Measurements from ENCODE around the gene RRBP1. TPM values are rescaled to one million over a fixed set of nuclear protein-coding genes. Genes with fewer than 3 reads are reported as not detected.

RRBP1 gene
- total RNA-seq, 2 donors from 2014 or later: 113 to 134 TPM

DNA sequence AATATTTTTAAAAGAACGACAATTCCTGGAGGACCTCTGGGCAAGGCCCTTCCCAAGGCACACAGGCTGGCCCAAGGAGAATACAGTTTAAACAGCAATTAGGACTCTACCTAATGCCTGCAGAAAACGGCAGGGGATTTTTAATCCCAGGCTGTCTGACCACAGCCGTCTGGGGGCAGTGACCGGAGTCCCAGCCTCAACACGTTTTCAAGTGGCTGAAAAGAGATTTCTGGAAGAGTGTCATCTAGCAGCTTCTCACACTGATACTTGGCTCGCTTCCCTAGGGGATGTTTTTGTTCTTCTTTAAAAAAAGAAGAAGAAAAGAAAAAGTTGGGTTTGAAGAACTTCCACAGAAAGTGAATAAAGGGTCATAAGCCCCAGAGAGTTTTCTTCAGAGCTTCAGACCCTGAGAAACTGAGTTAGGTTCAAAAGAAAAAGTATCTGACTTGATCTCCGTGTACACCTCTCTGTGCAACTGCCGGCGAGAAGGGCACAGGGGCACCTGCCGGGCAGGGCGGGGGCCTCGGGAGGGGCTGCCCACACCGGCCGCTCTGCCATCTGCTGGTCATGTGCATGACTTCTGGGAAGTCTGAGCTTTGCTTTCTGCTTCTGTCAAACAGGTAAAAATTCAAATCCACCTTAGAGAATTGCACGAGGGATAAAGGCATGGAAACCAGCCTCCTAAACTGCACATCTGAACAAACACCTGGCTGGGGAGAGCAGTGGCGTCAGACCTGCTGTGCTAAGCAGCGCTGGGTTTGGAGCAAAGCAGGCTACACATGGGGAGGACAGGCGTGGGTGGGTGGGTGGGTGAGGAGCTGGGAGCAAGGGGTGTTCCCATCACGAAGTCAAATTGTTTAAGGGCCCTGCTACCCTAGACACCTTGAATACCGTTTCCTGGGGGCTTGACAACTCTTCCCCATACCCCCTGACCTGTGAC is 33.0 kb downstream of the RRBP1 start:
- Mint-ChIP-seq H3K27me3 (no peaks in the 10 kb centered on the region), H3K9me3 (no peaks in the 10 kb centered on the region), H3K27ac (peak overlapping the region in 1 of 2 donors; percentile 83), H3K4me3 (peak overlapping the region; percentile 68), H3K4me1 (ENCODE audit: low read depth in 2 of 2) (peaks cover 19 to 20% of the 10 kb centered on the region in 2 donors), H3K36me3 (no peaks in the 10 kb centered on the region)
- no peak for DNase-seq (ENCODE audit: low spot score)
- ATAC-seq: no peak

DNA sequence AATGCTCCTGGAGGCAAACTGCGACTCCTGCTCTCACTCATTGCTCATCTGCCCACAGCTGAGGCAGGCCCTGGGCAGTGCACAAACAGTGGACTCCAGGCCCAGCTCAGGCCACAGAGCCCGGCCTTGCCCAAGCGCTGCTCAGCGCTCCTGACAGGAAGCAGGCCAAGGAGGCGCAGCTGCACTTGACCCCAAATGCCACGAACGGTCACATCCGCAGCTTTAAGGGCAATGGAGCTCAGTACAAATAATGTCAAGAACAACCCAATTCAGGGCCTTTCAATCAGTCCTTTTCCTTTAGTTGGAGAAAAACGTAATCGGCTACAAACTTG is 33.8 kb downstream of the RRBP1 start:
- Mint-ChIP-seq H3K27me3 (no peaks in the 10 kb centered on the region), H3K4me3 (peak overlapping the region; percentile 68), H3K36me3 (no peaks in the 10 kb centered on the region), H3K4me1 (ENCODE audit: low read depth in 2 of 2) (peaks cover 18 to 19% of the 10 kb centered on the region in 2 donors), H3K27ac (peak overlapping the region in 1 of 2 donors; percentile 83), H3K9me3 (no peaks in the 10 kb centered on the region)
- DNase-seq (ENCODE audit: low spot score) (no peak), ATAC-seq (peak; percentile 52 to 74)

DNA sequence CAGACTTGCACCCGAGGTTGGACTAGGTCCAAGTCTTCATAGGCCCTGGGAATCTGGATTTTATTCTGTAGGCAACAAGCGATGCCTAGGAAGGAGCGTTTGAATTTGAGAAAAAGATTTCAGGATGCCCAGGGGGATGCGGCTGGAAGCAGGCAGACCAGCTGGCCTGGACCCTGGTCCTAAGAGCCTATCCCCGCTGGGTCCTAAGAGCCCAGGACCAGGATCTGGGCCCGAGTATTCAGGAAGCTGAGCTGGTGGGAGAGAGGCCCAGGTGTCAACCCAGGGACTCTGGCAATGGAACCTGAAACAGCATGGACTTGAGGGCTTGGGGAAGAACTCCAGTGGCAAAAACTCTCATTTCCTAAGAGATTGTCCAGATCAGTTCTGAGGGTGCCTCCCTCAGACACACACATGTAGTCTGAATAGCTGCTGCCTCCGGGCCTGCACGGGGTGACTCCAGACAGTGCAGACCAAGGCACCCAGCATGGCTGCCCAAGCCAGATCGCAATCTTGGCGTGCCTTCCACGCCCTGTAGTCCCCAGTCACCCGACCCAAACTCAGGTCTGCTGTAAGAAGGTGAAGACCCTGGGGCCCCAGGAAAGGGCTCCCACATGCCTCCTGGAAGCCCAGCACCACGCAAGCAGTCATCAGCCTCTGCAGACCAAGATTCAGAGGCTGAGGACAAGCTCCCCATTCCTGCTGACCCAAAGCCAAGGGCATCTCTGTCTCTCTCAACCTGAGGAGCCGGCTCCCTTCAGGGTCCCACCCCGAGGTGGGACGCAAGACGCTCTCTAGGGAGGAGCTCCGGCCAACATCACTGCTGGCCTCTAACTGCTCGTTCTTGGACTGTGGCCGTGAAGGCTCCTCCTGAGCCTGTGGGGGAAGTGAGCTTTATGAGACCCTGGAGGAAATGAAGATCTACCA is 34.4 kb downstream of the RRBP1 start:
- ATAC-seq (no peak), DNase-seq (ENCODE audit: low spot score) (no peak)
- no peaks in the 10 kb centered on the region for H3K27me3 Mint-ChIP-seq
- H3K27ac Mint-ChIP-seq: peak overlapping the region in 1 of 2 donors; percentile 83
- H3K9me3 Mint-ChIP-seq: no peaks in the 10 kb centered on the region
- no peaks in the 10 kb centered on the region for H3K36me3 Mint-ChIP-seq
- peak overlapping the region; percentile 68 for H3K4me3 Mint-ChIP-seq
- peaks cover 18 to 19% of the 10 kb centered on the region in 2 donors for H3K4me1 Mint-ChIP-seq (ENCODE audit: low read depth in 2 of 2)

DNA sequence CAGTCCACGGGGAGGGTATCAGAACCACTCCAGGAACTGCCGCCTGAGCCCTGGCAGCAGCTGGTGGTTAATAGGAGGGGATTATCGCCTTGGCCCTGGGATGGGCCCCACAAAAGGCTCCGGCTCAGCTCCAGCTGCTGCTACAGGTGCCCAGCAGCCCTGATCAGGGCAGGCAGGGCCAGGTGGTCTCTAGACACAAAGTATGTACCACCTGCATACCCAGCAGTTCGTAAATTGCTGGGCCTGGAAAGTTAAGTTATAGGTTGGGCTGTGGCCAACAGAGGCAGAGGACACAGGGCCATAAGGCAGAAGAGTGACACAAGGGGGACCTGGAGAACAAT is 35.1 kb downstream of the RRBP1 start:
- Mint-ChIP-seq H3K4me1 (ENCODE audit: low read depth in 2 of 2) (peaks cover 18 to 19% of the 10 kb centered on the region in 2 donors), H3K27ac (peak overlapping the region in 1 of 2 donors; percentile 23), H3K36me3 (no peaks in the 10 kb centered on the region)

DNA sequence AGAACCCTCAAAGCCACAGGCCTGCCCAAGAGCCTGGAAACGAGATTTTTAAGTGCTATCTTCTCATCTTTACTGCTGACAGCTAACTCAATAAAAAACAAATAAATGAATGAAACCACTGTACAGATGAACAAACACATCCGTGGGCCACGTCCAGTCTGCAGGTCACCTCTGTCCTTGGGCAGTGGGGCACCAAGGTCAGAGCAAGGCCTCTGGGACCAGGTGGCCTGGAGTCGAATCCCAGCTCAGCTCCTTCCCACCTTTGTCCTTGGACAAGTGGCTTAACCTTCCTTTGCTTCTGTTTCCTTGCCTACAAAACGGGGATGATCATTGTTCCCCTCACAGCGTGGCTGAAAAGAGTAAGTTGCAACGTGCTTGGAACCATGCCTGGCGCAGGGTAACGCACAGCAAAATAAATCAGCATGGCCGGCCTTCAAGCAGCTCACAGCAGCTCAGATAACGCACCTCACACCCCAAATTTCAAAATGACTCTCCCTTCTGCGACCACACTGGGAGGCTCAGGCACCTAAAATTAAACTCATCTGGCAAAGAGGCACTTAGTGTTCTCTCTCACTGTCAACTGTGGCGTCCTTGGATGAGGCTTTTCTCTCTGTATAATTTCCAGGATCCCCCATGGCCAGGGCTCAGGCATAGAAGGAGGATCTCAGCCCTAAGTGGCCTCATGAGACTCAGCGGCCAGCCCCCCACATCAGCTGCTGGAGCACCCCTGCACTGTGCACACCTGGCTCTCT is 35.7 kb downstream of the RRBP1 start:
- H3K36me3 Mint-ChIP-seq: no peaks in the 10 kb centered on the region
- DNase-seq (ENCODE audit: low spot score) (no peak), ATAC-seq (peak in 1 of 2 donors; percentile 45)
- H3K27ac Mint-ChIP-seq: peak overlapping the region in 1 of 2 donors; percentile 23
- H3K4me3 Mint-ChIP-seq: no peak overlapping the region
- H3K9me3 Mint-ChIP-seq: no peaks in the 10 kb centered on the region
- H3K27me3 Mint-ChIP-seq: no peaks in the 10 kb centered on the region
- H3K4me1 Mint-ChIP-seq (ENCODE audit: low read depth in 2 of 2): peaks cover 18 to 19% of the 10 kb centered on the region in 2 donors

More for the DNA sequence above, 35.1 kb downstream of the RRBP1 start:
- Mint-ChIP-seq H3K27me3 (no peaks in the 10 kb centered on the region), H3K4me3 (peak overlapping the region; percentile 22), H3K9me3 (no peaks in the 10 kb centered on the region)
- DNase-seq (ENCODE audit: low spot score) (no peak), ATAC-seq (no peak)

DNA sequence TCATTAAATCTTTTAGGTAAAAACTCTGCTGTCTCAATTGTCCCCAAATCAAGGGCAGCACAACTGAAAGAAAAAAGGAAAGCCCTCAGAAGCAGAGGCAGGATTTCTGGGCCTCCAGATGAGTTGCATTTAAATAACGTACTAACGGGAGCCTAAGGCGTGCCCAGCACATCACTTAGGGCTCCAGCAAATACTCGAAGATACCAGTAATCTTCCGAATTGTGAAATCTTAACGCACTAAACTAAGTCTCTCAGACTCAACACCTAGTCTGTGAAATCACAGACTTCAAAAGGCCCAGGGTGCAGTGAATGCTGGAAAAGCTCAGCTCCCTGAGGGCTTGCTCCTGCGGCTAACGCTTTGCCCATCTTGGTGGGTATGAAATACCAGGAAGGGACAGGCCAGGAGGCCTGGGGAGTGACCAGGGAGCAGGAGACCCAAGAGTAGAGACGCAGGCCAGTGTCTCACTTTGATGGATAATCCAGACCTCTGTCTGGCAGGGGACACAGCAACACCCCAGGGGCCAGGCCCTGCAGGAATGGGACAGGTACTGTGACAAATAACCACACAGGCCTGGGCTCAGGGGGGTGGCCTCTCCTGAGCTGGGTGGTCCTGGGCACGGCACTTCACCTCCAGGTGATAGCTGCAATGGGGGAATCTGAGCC is 36.4 kb downstream of the RRBP1 start:
- H3K4me1 Mint-ChIP-seq (ENCODE audit: low read depth in 2 of 2): peaks cover 14 to 15% of the 10 kb centered on the region in 2 donors
- H3K4me3 Mint-ChIP-seq: no peak overlapping the region
- no peaks in the 10 kb centered on the region for H3K27me3 Mint-ChIP-seq
- ATAC-seq: no peak
- no peak for DNase-seq (ENCODE audit: low spot score)
- H3K27ac Mint-ChIP-seq: no peak overlapping the region
- no peaks in the 10 kb centered on the region for H3K36me3 Mint-ChIP-seq
- no peaks in the 10 kb centered on the region for H3K9me3 Mint-ChIP-seq

DNA sequence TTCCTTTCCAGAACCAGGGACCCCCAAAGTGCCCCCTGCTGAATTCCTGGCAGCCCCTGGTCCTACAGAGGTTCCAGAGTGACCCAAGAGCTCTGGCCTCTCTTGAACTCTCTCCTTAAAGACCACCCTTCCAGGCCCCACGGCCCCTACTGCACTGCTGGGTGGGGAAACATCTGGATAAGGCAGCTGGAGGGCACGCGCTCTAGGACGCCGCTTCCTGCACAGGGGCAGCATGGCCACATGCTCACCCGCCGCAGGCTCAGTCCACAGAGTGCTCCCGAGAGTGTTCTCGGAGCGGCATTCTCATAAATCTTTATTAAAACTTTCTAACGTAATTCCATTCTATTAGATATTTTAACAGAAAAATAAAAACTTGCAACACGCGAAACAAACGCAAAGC is 37.0 kb downstream of the RRBP1 start:
- H3K27ac Mint-ChIP-seq: no peak overlapping the region
- H3K9me3 Mint-ChIP-seq: no peaks in the 10 kb centered on the region
- DNase-seq (ENCODE audit: low spot score) (no peak), ATAC-seq (no peak)
- peaks cover 14 to 17% of the 10 kb centered on the region in 2 donors for H3K4me1 Mint-ChIP-seq (ENCODE audit: low read depth in 2 of 2)
- H3K36me3 Mint-ChIP-seq: no peaks in the 10 kb centered on the region
- H3K4me3 Mint-ChIP-seq: no peak overlapping the region
- no peaks in the 10 kb centered on the region for H3K27me3 Mint-ChIP-seq

DNA sequence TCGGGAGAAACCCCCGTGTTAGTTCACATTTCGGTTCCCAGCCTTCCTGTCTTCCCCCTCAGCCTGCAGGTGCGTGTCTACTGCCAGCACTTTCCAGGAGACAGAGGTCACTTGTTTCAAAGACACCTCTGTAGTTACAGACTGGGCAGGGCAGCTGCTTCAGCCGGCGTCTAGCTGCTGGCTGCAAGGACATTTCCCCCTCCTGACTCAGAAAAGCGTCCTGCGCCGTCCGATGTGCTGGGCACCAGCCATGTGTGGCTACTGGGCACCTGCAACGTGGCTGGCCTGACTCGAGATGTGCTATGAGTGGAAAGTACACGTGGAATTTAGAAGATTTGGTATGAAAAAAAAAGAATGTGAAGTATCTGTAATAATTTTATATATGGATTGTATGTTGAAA is 37.6 kb downstream of the RRBP1 start:
- peaks cover 10 to 18% of the 10 kb centered on the region in 2 donors for H3K4me1 Mint-ChIP-seq (ENCODE audit: low read depth in 2 of 2)

DNA sequence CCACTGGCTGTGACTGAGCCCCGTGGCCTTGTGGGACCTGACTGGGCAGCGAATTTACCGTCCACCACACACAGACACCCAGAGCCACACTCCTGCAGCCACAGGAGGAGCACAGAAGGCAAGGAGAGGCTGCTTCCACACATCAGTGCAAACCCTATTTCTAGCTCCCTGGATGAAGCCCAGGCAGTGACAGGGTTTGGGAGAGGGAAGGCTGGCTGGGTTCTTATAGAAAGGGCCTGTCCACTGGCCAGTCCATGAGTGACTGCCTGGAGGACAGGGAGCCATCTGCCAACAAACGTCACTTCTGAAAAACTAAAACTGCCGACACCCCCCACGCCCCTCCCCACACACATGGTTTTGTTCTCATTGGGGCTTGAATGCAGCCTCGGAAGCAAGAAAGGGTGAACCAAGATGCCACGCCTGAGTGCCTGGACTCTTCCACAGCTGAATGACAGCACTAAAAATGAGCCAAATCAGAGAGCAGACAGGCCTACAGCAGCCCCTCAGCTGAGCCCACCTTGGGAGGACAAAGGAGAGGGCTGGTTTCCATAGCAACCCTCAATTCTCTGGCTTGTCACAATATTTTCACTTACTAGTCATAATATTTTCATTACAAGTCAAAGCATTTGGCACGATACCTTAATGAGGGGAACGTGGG is 38.4 kb downstream of the RRBP1 start:
- H3K4me3 Mint-ChIP-seq: no peak overlapping the region
- peaks cover 8 to 15% of the 10 kb centered on the region in 2 donors for H3K4me1 Mint-ChIP-seq (ENCODE audit: low read depth in 2 of 2)
- no peaks in the 10 kb centered on the region for H3K9me3 Mint-ChIP-seq
- H3K36me3 Mint-ChIP-seq: no peaks in the 10 kb centered on the region
- H3K27ac Mint-ChIP-seq: no peak overlapping the region
- DNase-seq (ENCODE audit: low spot score) (no peak), ATAC-seq (no peak)
- H3K27me3 Mint-ChIP-seq: no peaks in the 10 kb centered on the region

More for the DNA sequence above, 37.6 kb downstream of the RRBP1 start:
- Mint-ChIP-seq H3K4me3 (no peak overlapping the region), H3K27me3 (no peaks in the 10 kb centered on the region), H3K9me3 (no peaks in the 10 kb centered on the region), H3K36me3 (no peaks in the 10 kb centered on the region), H3K27ac (no peak overlapping the region)
- ATAC-seq: no peak
- no peak for DNase-seq (ENCODE audit: low spot score)

DNA sequence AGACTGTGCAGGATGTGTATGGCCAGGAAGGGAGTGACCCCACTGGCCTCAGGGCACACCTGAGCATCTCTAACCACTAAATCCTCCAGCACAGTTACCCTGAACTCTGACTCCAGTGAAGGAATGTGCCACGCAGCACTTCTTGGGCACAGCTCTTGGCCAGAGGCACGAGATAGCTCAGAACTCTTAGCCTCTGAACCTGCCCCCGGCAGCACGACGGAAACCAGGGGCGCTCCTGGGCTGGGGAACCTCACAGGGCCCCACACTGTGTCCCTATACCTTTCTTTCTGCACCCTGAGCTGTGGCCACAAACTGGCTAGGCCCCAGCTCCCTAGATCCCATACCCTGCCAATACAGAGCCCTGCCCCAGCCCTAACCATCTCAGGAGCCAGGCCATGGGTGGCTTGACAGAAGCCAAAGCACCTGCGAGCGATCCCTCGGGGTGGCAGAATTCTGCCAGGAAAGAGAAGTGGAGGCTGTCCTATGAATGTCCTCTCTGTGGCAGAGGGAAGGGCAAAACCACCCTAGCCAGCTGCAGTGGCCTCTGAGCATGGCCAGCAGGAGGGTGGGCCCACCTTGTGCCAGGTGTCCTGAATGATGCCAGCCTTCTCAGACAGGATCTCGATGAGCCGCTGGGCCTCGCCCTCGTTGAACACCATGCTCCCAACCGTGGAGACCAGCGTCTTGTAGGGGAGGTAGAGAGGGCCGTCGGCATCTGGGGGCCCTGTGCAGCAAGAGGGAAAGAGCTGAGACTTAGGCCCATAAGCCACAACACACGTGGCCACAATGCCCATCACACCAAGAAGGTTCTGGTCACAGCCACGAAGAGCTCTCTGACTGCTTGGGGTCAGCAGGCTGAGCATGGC is 39.4 kb downstream of the RRBP1 start:
- no peak for DNase-seq (ENCODE audit: low spot score)
- Mint-ChIP-seq H3K27me3 (no peaks in the 10 kb centered on the region), H3K4me1 (ENCODE audit: low read depth in 2 of 2) (peaks cover 0 to 11% of the 10 kb centered on the region in 2 donors), H3K36me3 (no peaks in the 10 kb centered on the region), H3K27ac (no peak overlapping the region), H3K4me3 (no peak overlapping the region), H3K9me3 (no peaks in the 10 kb centered on the region)
- ATAC-seq: no peak

DNA sequence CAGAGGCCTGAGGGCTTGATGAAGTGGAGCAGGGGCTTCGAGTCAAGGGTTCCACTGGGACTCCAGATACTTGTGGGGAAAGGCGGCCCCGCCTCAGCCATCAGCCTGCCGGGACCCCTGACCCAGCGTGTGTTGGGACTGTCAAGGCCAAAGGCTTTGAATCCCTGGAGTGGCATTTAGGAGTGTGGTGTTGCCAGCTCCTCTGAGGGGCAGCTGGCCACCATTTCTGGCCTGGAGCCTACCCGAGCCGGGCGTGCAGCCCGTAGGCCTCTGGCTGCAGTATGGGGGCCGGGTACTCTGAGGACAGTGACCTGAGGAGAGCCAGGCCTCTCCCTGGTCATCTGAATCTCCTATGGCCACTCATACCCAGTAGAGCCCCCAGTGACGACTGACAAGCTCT is 40.0 kb downstream of the RRBP1 start:
- Mint-ChIP-seq H3K4me3 (no peak overlapping the region), H3K9me3 (no peaks in the 10 kb centered on the region), H3K4me1 (ENCODE audit: low read depth in 2 of 2) (peaks cover 0 to 9% of the 10 kb centered on the region in 2 donors), H3K36me3 (no peaks in the 10 kb centered on the region), H3K27me3 (no peaks in the 10 kb centered on the region), H3K27ac (no peak overlapping the region)
- ATAC-seq: no peak
- no peak for DNase-seq (ENCODE audit: low spot score)

DNA sequence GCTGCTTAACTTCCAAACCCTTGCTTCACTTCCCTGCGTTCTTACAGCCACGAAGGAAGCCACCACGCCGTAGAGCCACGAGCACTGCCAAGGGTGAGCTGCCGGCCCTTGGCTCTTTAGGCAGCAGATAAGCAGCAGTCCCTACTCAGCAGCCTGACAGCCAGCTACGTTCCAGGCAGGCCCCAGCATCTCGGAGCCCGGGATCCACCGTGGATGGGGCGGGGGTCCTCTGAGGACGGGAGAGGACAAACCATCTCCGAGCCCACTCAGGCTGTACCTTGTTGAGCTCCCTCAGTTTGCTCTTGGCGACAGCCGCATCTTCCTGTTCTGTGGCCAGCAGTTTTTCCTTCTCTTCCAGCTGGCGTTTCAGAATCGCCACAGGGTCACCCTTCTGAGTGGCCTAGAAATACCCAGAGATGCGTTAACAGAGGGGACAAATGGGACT is 40.5 kb downstream of the RRBP1 start:
- peaks cover 0 to 5% of the 10 kb centered on the region in 2 donors for H3K4me1 Mint-ChIP-seq (ENCODE audit: low read depth in 2 of 2)
- no peak overlapping the region for H3K4me3 Mint-ChIP-seq
- H3K36me3 Mint-ChIP-seq: no peaks in the 10 kb centered on the region
- H3K9me3 Mint-ChIP-seq: no peaks in the 10 kb centered on the region
- no peaks in the 10 kb centered on the region for H3K27me3 Mint-ChIP-seq
- ATAC-seq (no peak), DNase-seq (ENCODE audit: low spot score) (no peak)
- no peak overlapping the region for H3K27ac Mint-ChIP-seq
